ENCODE data around the gene SOBP. TPM values are rescaled to one million over a fixed set of nuclear protein-coding genes. Genes with fewer than 3 reads are reported as not detected.

Gene SOBP
- total RNA-seq, 4 donors from 2014 or later, result 16.2 to 29.9 (median 19.2) TPM

DNA sequence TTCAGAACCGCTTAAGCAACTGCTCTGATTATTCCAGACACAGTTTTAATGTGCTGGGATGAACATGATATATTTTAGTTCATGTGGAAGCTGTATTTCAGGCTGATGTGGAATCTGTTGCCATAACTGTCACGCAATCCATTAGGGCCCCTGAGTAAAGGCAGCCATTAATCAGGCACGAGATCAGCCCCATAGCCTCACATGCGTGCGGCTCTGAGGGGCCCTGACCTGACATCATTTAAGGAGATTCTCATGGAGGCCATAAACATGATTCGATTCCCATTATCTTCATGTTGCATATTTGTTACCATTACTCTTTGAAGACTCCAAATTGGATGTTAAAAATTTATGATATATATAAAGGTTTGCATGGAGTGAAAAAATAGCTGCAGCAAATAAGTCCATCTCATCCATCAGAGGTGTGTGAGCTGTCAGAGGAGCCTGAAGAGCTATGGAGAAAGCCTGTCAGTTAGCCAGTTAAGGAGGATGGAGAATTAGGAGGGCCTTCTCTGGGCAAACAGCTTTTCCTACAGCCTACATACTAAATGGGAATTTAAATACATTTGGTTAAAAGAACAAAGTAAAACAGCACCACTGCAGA, 89.6 kb downstream of the SOBP start:
- H3K27ac ChIP-seq, result no peak overlapping the region

DNA sequence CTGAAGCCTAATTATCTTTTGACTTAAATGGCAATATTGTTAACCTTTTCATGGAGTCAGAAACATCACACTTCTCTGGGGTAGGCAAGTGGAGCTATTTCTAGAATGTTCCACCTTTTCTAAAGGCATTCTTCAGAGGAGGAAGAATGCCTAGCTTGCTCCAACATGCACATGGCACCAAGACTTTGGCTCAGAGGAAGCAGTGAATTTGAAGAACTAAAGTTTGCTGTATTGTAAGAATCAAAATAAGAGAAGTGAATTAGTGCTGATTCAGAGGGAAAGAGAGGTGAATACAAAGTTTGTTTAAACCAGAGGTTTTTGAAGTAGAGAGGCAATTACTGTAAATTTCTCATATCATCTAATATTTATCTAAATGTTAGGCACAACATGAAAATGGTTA, 92.2 kb downstream of the SOBP start:
- Histone ChIP-seq H3K4me3 (no peak overlapping the region), H3K36me3 (no peaks in the 10 kb centered on the region), H3K27ac (no peak overlapping the region), H3K4me1 (peaks cover 0 to 2% (median 0%) of the 10 kb centered on the region in 3 donors), H3K9me3 (no peaks in the 10 kb centered on the region), H3K27me3 (no peaks in the 10 kb centered on the region)
- no peak for ATAC-seq
- TF ChIP-seq POLR2A (IDR thresholded peaks at IDR 0.05) (no peak), POLR2AphosphoS5 (IDR thresholded peaks at IDR 0.05) (no peak), EP300 (IDR thresholded peaks at IDR 0.05) (no peak)
- TF ChIP-seq, protein P1, sequence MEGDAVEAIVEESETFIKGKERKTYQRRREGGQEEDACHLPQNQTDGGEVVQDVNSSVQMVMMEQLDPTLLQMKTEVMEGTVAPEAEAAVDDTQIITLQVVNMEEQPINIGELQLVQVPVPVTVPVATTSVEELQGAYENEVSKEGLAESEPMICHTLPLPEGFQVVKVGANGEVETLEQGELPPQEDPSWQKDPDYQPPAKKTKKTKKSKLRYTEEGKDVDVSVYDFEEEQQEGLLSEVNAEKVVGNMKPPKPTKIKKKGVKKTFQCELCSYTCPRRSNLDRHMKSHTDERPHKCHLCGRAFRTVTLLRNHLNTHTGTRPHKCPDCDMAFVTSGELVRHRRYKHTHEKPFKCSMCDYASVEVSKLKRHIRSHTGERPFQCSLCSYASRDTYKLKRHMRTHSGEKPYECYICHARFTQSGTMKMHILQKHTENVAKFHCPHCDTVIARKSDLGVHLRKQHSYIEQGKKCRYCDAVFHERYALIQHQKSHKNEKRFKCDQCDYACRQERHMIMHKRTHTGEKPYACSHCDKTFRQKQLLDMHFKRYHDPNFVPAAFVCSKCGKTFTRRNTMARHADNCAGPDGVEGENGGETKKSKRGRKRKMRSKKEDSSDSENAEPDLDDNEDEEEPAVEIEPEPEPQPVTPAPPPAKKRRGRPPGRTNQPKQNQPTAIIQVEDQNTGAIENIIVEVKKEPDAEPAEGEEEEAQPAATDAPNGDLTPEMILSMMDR (IDR thresholded peaks at IDR 0.05), result no peak

More for the DNA sequence above, 89.6 kb downstream of the SOBP start:
- H3K4me1 ChIP-seq, result no peaks in the 10 kb centered on the region
- H3K4me3 ChIP-seq, result no peak overlapping the region
- H3K27me3 ChIP-seq, result no peaks in the 10 kb centered on the region
- H3K9me3 ChIP-seq, result no peaks in the 10 kb centered on the region
- H3K36me3 ChIP-seq, result peaks cover 0 to 15% of the 10 kb centered on the region in 2 donors
- TF ChIP-seq POLR2A (IDR thresholded peaks at IDR 0.05) (no peak), EP300 (IDR thresholded peaks at IDR 0.05) (no peak), POLR2AphosphoS5 (IDR thresholded peaks at IDR 0.05) (no peak)
- TF ChIP-seq, protein P1 (IDR thresholded peaks at IDR 0.05), result no peak
- 74 to 81% methylated on average over 5 to 6 of the region's 6 CpGs for WGBS, 2 donors (ENCODE audit: low coverage in 1 of 2)
- ATAC-seq, result no peak

DNA sequence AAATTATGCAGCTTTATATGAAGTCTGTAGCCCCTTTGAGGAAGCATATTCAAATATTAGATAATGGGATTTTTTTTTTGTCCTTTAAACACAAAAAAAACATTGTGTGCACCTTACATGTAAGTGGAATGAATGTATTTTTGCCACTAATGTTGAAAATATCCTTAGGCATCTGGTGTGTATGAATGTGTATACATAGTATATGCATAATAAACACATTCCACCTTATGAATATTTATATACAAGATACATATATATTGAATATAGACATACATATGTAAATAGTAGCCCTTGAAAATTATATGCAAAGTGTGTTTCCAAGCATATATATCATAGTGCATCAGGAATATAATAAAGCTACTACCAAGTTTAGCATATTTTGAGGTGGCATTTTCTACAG, 94.8 kb downstream of the SOBP start:
- H3K4me3 ChIP-seq, result no peak overlapping the region
- no peaks in the 10 kb centered on the region for H3K36me3 ChIP-seq
- H3K4me1 ChIP-seq, result peaks cover 0 to 11% (median 0%) of the 10 kb centered on the region in 3 donors
- no peaks in the 10 kb centered on the region for H3K27me3 ChIP-seq
- no peaks in the 10 kb centered on the region for H3K9me3 ChIP-seq
- ATAC-seq, result no peak
- TF ChIP-seq EP300 (IDR thresholded peaks at IDR 0.05) (no peak), POLR2AphosphoS5 (IDR thresholded peaks at IDR 0.05) (no peak), POLR2A (IDR thresholded peaks at IDR 0.05) (no peak)
- TF ChIP-seq, protein P1 (IDR thresholded peaks at IDR 0.05), result no peak
- no peak overlapping the region for H3K27ac ChIP-seq

DNA sequence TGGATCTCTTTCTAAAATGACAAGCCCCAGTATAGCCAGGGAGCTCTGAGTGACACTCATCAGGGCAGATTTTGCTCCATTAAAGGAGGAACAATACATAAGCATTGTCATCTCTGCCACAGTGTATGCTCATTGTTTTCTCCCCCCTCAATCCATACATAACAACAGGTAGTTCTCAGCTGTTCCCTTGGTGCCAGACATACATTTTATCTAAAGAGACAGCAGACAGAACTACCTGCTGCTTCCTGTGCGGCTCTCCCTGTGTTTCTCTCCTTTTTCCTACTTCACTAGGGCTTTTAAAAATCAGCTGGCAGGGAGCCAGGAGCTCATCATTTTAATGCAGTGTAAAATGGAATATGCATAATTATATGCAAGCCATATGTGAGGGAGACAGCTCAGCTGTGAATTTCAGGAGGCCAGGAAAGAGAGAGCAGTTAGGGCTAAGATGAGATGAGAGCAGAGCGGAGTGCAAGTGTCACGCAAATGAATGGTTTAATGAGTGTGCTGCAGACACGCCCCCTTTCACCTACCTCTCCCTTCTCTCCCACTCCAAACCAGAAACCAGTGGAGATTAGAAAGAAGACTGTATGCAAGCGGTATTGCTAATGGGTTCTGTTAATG, 96.0 kb downstream of the SOBP start:
- 86 to 87% methylated on average over 5 of the region's 5 CpGs for WGBS, 2 donors (ENCODE audit: low coverage in 1 of 2)
- Histone ChIP-seq H3K9me3 (no peaks in the 10 kb centered on the region), H3K4me1 (peaks cover 0 to 11% (median 0%) of the 10 kb centered on the region in 3 donors), H3K27ac (no peak overlapping the region), H3K36me3 (no peaks in the 10 kb centered on the region), H3K4me3 (no peak overlapping the region), H3K27me3 (no peaks in the 10 kb centered on the region)
- TF ChIP-seq, protein P1 (IDR thresholded peaks at IDR 0.05), result no peak
- TF ChIP-seq EP300 (IDR thresholded peaks at IDR 0.05) (no peak), POLR2AphosphoS5 (IDR thresholded peaks at IDR 0.05) (no peak), POLR2A (IDR thresholded peaks at IDR 0.05) (no peak)
- no peak for ATAC-seq

DNA sequence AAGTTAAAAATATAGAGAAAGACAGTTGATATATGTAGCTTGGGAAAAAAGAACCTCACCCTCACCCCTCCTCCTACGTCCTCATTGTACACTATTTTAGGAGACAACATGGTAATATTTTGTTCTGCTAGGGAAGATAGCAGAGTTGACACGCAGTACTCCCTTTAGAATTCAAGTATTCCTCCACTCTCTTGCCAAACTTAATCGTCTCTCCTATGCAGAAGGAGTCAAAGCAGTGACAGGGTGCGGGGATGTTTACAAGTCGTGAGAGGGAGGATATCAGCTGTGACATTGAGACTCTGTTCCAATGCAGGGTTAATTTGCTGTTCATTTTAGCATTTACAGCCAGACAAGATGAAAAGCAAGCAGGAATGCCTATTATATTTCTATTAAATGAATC, 97.5 kb downstream of the SOBP start:
- Histone ChIP-seq H3K36me3 (no peaks in the 10 kb centered on the region), H3K27ac (no peak overlapping the region), H3K4me1 (peaks cover 0 to 11% (median 0%) of the 10 kb centered on the region in 3 donors), H3K4me3 (no peak overlapping the region), H3K27me3 (no peaks in the 10 kb centered on the region), H3K9me3 (no peaks in the 10 kb centered on the region)
- ATAC-seq, result no peak
- TF ChIP-seq EP300 (IDR thresholded peaks at IDR 0.05), result no peak
- no peak for TF ChIP-seq POLR2AphosphoS5 (IDR thresholded peaks at IDR 0.05)
- no peak for TF ChIP-seq POLR2A (IDR thresholded peaks at IDR 0.05)
- TF ChIP-seq, protein P1 (IDR thresholded peaks at IDR 0.05), result no peak
- 38 to 45% methylated on average over 5 of the region's 5 CpGs for WGBS, 2 donors (ENCODE audit: low coverage in 1 of 2)
